Measurements from ENCODE around the gene ZNF566.

Gene ZNF566

GRCh38 chr19:36514012-36514612 lies 24.8 kb upstream of the ZNF566 start (continued):
- TF ChIP-seq TSHZ2 (CRISPR knock-in tag; IDR thresholded peaks at IDR 0.05) (no peak), TOX (CRISPR knock-in tag; IDR thresholded peaks at IDR 0.05; ENCODE audit: borderline replicate concordance) (no peak), ZNF8 (CRISPR knock-in tag; IDR thresholded peaks at IDR 0.05) (no peak), PPARA (CRISPR knock-in tag; IDR thresholded peaks at IDR 0.05; ENCODE audit: borderline replicate concordance) (no peak)

- ATAC-seq: no peak
Observed at GRCh38 chr19:36508325-36508724, 19.0 kb upstream of the ZNF566 start.

DNA sequence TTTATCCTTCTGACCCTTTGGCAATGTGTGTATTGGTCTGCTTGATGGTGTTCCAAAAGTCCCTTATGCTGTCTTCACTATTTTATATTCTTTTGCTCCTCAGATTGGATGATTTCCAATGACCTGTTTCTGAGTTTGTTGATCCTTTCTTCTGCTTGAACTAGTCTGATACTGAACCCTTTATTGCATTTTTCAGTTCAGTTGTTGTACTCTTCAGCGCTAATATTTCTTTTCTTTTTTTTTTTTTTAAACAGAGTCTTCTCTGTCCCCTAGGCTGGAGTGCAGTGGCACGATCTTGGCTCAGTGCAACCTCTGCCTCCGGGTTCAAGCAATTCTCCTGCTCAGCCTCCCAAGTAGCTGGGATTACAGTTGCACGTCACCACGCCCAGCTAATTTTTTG lies 12.6 kb upstream of the ZNF566 start:
- no peak for ATAC-seq
- no peak for TF ChIP-seq POU6F1 (CRISPR knock-in tag; IDR thresholded peaks at IDR 0.05; ENCODE audit: borderline replicate concordance, low read depth)
- TF ChIP-seq ISL1 (CRISPR knock-in tag; IDR thresholded peaks at IDR 0.05): no peak
- TF ChIP-seq ARNTL (CRISPR knock-in tag; IDR thresholded peaks at IDR 0.05; ENCODE audit: borderline replicate concordance, low read depth): no peak
- no peak for TF ChIP-seq TSHZ2 (CRISPR knock-in tag; IDR thresholded peaks at IDR 0.05)
- TF ChIP-seq ZC3H10 (CRISPR knock-in tag; IDR thresholded peaks at IDR 0.05): no peak
- no peak for TF ChIP-seq ZFP30 (CRISPR knock-in tag; IDR thresholded peaks at IDR 0.05)
- TF ChIP-seq SNAI2 (CRISPR knock-in tag; IDR thresholded peaks at IDR 0.05): no peak
- no peak for TF ChIP-seq CSDC2 (CRISPR knock-in tag; IDR thresholded peaks at IDR 0.05)
- no peak for TF ChIP-seq OSR1 (CRISPR knock-in tag; IDR thresholded peaks at IDR 0.05)
- TF ChIP-seq, protein P1, sequence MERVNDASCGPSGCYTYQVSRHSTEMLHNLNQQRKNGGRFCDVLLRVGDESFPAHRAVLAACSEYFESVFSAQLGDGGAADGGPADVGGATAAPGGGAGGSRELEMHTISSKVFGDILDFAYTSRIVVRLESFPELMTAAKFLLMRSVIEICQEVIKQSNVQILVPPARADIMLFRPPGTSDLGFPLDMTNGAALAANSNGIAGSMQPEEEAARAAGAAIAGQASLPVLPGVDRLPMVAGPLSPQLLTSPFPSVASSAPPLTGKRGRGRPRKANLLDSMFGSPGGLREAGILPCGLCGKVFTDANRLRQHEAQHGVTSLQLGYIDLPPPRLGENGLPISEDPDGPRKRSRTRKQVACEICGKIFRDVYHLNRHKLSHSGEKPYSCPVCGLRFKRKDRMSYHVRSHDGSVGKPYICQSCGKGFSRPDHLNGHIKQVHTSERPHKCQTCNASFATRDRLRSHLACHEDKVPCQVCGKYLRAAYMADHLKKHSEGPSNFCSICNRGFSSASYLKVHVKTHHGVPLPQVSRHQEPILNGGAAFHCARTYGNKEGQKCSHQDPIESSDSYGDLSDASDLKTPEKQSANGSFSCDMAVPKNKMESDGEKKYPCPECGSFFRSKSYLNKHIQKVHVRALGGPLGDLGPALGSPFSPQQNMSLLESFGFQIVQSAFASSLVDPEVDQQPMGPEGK (CRISPR knock-in tag; IDR thresholded peaks at IDR 0.05; ENCODE audit: borderline replicate concordance): no peak
- TF ChIP-seq CSRNP3 (CRISPR knock-in tag; IDR thresholded peaks at IDR 0.05): no peak
- TF ChIP-seq PPARA (CRISPR knock-in tag; IDR thresholded peaks at IDR 0.05; ENCODE audit: borderline replicate concordance): no peak
- no peak for TF ChIP-seq GLIS3 (CRISPR knock-in tag; IDR thresholded peaks at IDR 0.05)
- no peak for TF ChIP-seq ZNF70 (CRISPR knock-in tag; IDR thresholded peaks at IDR 0.05)
- TF ChIP-seq ZNF565 (CRISPR knock-in tag; conservative IDR thresholded peaks at IDR 0.05; ENCODE audit: low read depth): no peak

More at GRCh38 chr19:36508325-36508724, 19.0 kb upstream of the ZNF566 start:
- TF ChIP-seq PPARA (CRISPR knock-in tag; IDR thresholded peaks at IDR 0.05; ENCODE audit: borderline replicate concordance): no peak
- no peak for TF ChIP-seq TSHZ2 (CRISPR knock-in tag; IDR thresholded peaks at IDR 0.05)
- TF ChIP-seq ISL1 (CRISPR knock-in tag; IDR thresholded peaks at IDR 0.05): no peak
- no peak for TF ChIP-seq ZFP30 (CRISPR knock-in tag; IDR thresholded peaks at IDR 0.05)
- TF ChIP-seq GLIS3 (CRISPR knock-in tag; IDR thresholded peaks at IDR 0.05): no peak
- no peak for TF ChIP-seq SNAI2 (CRISPR knock-in tag; IDR thresholded peaks at IDR 0.05)
- no peak for TF ChIP-seq ZNF8 (CRISPR knock-in tag; IDR thresholded peaks at IDR 0.05)
- no peak for TF ChIP-seq ZFP3 (CRISPR knock-in tag; IDR thresholded peaks at IDR 0.05)
